GM19397 (cell line): ENCODE results near the gene ATOSB.

ENCODE experiments used
- ATAC-seq: cut with Tn5 transposase; IDR thresholded peaks from one replicate; pipeline ENCODE4 v1.9.1; 2021; ENCODE audit warnings: mild to moderate bottlenecking, moderate library complexity; ENCODE audit not compliant: unreplicated experiment

Gene ATOSB

DNA sequence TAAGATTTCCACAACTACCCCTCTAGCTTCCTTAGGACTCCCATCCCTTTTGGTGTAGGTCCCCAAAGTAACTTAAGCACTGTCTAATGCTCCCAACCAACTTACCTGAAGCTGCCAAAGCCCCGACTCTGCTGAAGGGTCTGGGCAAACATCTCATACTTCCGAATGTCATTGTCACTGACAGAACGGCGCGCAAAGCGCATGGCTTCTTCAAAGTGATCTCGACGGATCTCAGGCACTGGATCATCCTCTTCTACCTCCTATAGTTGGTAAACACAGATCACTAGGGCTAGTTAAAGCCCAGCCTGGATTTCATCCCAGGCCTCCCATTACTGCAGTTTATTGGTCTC, 58.4 kb downstream of the ATOSB start:
- ATAC-seq = no peak

DNA sequence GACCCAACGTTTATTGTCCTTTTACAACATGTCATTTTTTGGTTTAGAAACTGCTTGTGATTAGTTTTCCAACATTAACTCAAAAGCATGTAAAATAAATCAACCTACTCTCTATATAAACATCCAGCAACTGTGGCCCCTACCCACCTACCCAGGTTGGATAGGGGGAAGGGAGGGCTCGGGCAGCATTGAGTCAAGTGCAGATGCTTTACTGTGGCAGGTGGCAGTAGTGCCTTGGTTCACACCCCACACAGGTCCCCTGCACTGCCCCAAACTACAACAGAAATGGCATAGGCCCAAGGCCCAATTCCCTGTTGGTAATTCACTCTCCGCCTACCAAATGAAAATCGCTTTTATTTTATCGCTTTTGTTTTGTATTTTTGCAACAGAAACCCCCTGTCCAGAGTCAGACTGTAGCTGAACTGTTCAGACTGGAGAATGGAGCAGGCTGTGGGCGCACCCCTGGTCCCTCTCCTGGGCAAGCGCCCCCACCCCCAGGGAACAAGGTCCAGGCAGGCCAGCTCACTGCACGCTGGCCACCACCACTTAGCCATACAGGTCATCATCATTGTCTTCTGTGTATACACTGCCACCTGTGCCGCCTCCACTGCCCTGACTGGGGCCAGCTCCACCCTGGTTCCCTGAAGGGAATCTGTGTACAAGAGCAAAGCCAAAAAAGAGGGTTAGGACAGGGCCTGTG, 58.9 kb downstream of the ATOSB start:
- no peak for ATAC-seq

DNA sequence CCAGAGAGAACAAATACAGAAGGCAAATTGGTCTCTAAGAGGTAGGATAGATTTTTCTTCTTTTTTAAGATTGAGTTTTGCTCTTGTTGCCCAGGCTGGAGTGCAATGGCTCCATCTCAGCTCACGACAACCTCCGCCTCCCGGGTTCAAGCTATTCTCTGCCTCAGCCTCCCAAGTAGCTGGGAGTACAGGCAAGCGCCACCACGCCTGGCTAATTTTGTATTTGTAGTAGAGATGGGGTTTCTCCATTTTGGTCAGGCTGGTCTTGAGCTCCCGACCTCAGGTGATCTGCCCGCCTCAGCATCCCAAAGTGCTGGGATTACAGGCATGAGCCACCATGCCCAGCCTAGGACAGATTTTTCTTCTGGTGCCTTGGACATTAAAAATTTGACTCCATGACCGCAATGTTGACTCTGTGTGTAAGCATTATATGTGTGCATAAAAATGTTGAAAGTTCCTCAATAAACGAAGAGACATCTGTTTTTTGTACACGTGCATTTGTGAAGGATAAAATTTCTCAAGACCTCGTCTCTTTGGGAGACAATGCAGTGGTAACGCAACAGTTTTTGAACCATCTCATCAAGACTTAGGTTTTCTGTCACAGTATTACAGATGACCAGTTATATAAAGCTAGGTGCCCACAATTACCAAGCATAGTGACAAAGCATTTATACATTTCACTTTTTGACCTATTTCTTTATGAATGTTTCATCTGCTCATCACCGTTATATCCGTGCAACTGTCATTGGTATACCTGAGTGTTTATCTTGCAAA, 60.6 kb downstream of the ATOSB start:
- ATAC-seq = no peak

DNA sequence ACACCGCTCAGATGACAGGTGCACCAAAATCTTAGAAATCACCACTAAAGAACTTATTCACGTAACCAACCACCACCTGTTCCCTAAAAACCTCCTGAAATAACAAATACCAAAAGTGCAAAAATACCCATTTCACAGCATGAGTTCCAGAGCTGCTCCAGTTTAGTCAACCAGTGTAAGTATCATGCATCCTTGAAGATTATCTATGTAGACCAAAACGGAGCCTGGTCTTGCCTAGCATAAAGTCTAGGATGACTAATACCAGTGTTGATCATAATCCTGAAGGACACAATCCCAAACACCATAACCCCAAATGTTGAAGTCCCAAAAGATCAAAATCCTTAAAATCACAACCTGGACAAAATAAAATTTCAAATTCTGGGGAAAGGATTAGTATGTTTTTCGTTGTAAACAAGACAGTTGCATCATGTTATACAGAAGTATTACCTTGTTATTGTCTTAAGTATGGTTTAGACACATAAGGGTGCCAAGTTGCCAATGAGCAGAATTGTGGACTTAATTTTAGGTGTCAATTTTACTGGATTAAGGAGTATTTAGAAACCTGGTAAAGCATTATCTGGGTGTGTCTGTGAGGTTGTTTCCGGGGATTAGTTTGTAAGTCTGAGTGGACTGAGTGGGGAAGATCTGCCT, 61.4 kb downstream of the ATOSB start:
- ATAC-seq = no peak
